IMR-90 (cell line): ENCODE results near the gene LRRC8C. TPM values are rescaled to one million over a fixed set of nuclear protein-coding genes. Genes with fewer than 3 reads are reported as not detected.

Experiments used
- ATAC-seq: fragments of 200-7000 bp; cut with Tn5 transposase; 2 replicates; pipeline ENCODE4 v1.9.1; 2020; ENCODE audit warnings: low read depth, mild to moderate bottlenecking, moderate library complexity
- BruUV-seq: library from RNA; stranded (reverse); fragments of 400-500 nt; replicated peaks from 2 replicates; lab custom pipeline; 2021; lab: Mats Ljungman, UMichigan
- CTCF ChIA-PET: fragments of 300-600 bp; formaldehyde crosslinking; extraction: SDS; loops from one replicate; lab custom pipeline; 2021; ENCODE audit warnings: antibody characterized with exemption; lab: Yijun Ruan, JAX
- POLR2A ChIA-PET: fragments of 300-600 bp; sonication (Branson Sonifier 250); formaldehyde crosslinking; loops from one replicate; lab custom pipeline; 2022; ENCODE audit warnings: antibody characterized with exemption; ENCODE audit not compliant: unreplicated experiment; lab: Charles Lee
- DNase-seq: peaks from one replicate; pipeline ENCODE4 v3.0.0; 2013
- H2AFZ ChIP-seq: replicated peaks from 2 replicates; pipeline ENCODE3; 2013; ENCODE audit warnings: low read length, mild to moderate bottlenecking; ENCODE audit not compliant: poor library complexity
- H2AK5ac ChIP-seq: 2 replicates; pipeline ENCODE4 v1.6.1; 2013; ENCODE audit warnings: low read depth, low read length, inconsistent platforms
- H2AK9ac ChIP-seq: replicated peaks from 2 replicates; pipeline ENCODE3; 2013; ENCODE audit warnings: mild to moderate bottlenecking, low read depth, low read length, moderate library complexity; ENCODE audit not compliant: poor library complexity
- H2BK120ac ChIP-seq: 2 replicates; pipeline ENCODE4 v1.6.1; 2013; ENCODE audit warnings: low read depth, low read length, inconsistent platforms
- H2BK15ac ChIP-seq: 3 replicates; pipeline ENCODE4 v1.6.1; 2013; ENCODE audit warnings: low read depth, low read length, inconsistent platforms
- H2BK20ac ChIP-seq: 2 replicates; pipeline ENCODE4 v1.6.1; 2013; ENCODE audit warnings: low read depth, mild to moderate bottlenecking, inconsistent platforms, low read length, moderate library complexity
- H2BK5ac ChIP-seq: 2 replicates; pipeline ENCODE4 v1.6.1; 2013; ENCODE audit warnings: mild to moderate bottlenecking, low read depth, low read length, inconsistent platforms; ENCODE audit not compliant: poor library complexity, severe bottlenecking
- H3K14ac ChIP-seq: replicated peaks from 2 replicates; pipeline ENCODE4 v1.6.1; 2013; ENCODE audit warnings: low read depth, low read length, inconsistent platforms
- H3K18ac ChIP-seq: 2 replicates; pipeline ENCODE4 v1.6.1; 2013; ENCODE audit warnings: low read depth, low read length, control low read depth
- H3K23ac ChIP-seq: 2 replicates; pipeline ENCODE4 v1.6.1; 2013; ENCODE audit warnings: low read depth, low read length, inconsistent platforms
- H3K27ac ChIP-seq: 2 replicates; pipeline ENCODE4 v1.5.1; 2013; ENCODE audit warnings: mild to moderate bottlenecking, control low read depth, low read length; ENCODE audit not compliant: insufficient read depth
- H3K27me3 ChIP-seq: 2 replicates; pipeline ENCODE4 v1.6.1; 2013; ENCODE audit warnings: low read length; ENCODE audit not compliant: control insufficient read depth, insufficient read depth
- H3K36me3 ChIP-seq: 2 replicates; pipeline ENCODE4 v1.6.1; 2013; ENCODE audit warnings: low read length, mixed read lengths; ENCODE audit not compliant: control insufficient read depth, insufficient read depth
- H3K4ac ChIP-seq: 2 replicates; pipeline ENCODE4 v1.6.1; 2013; ENCODE audit warnings: low read depth, low read length, inconsistent platforms
- H3K4me1 ChIP-seq: 2 replicates; pipeline ENCODE4 v1.6.1; 2013; ENCODE audit warnings: low read length, mixed read lengths; ENCODE audit not compliant: control insufficient read depth, insufficient read depth
- H3K4me2 ChIP-seq: 2 replicates; pipeline ENCODE4 v1.6.1; 2013; ENCODE audit warnings: low read depth, mild to moderate bottlenecking, control low read depth, low read length, moderate library complexity
- H3K4me3 ChIP-seq: 2 replicates; pipeline ENCODE4 v1.5.1; 2013; ENCODE audit warnings: low read depth, mild to moderate bottlenecking, control low read depth, low read length, moderate library complexity; ENCODE audit not compliant: insufficient read depth
- H3K56ac ChIP-seq: 2 replicates; pipeline ENCODE4 v1.6.1; 2013; ENCODE audit warnings: low read length, inconsistent platforms; ENCODE audit not compliant: insufficient read depth; ENCODE audit errors: extremely low read depth
- H3K79me1 ChIP-seq, 2 experiments: 2 replicates each; pipeline ENCODE4 v1.6.1; 2013; ENCODE audit warnings: low read length in 2 of 2, inconsistent platforms in 1 of 2, low read depth in 1 of 2
- H3K9ac ChIP-seq: 2 replicates; pipeline ENCODE4 v1.6.1; 2013; ENCODE audit warnings: low read depth, low read length, control low read depth
- H3K9me1 ChIP-seq: 2 replicates; pipeline ENCODE4 v1.6.1; 2013; ENCODE audit warnings: low read length, inconsistent platforms; ENCODE audit not compliant: insufficient read depth
- H3K9me3 ChIP-seq: 2 replicates; pipeline ENCODE4 v1.6.1; 2013; ENCODE audit warnings: low read length; ENCODE audit not compliant: control insufficient read depth, insufficient read depth
- H4K20me1 ChIP-seq: 2 replicates; pipeline ENCODE4 v1.6.1; 2013; ENCODE audit warnings: low read length, inconsistent platforms; ENCODE audit not compliant: insufficient read depth
- H4K5ac ChIP-seq: 2 replicates; pipeline ENCODE4 v1.6.1; 2013; ENCODE audit warnings: mild to moderate bottlenecking, low read depth, low read length, control low read depth
- H4K8ac ChIP-seq, 2 experiments: 2 replicates each; pipeline ENCODE4 v1.6.1; 2013; ENCODE audit warnings: low read depth in 2 of 2, low read length in 2 of 2, control low read depth in 1 of 2, inconsistent platforms in 1 of 2
- H4K91ac ChIP-seq: 2 replicates; pipeline ENCODE4 v1.6.1; 2013; ENCODE audit warnings: low read depth, low read length, inconsistent platforms; ENCODE audit not compliant: insufficient read depth
- BHLHE40 ChIP-seq: fragments of 150-350 bp; IDR thresholded peaks from 2 replicates; pipeline ENCODE4 v1.6.1; 2016; ENCODE audit warnings: mild to moderate bottlenecking, low read depth, low read length
- CEBPB ChIP-seq: IDR thresholded peaks from 2 replicates; pipeline ENCODE4 v1.6.1; 2012; ENCODE audit warnings: low read depth, low read length, improper control_type of control experiment
- CHD1 ChIP-seq: IDR thresholded peaks from 2 replicates; pipeline ENCODE4 v1.6.1; 2012; ENCODE audit warnings: low read depth, low read length, improper control_type of control experiment
- CTCF ChIP-seq: conservative IDR thresholded peaks from 2 replicates; pipeline ENCODE4 v1.5.1; 2012; ENCODE audit warnings: mild to moderate bottlenecking, low read depth, low read length, improper control_type of control experiment
- FOS ChIP-seq: fragments of 150-350 bp; IDR thresholded peaks from 2 replicates; pipeline ENCODE4 v1.6.1; 2016; ENCODE audit warnings: low read depth, low read length
- MAFK ChIP-seq: IDR thresholded peaks from 2 replicates; pipeline ENCODE4 v1.6.1; 2012; ENCODE audit warnings: low read depth, low read length, improper control_type of control experiment
- MAZ ChIP-seq: IDR thresholded peaks from 2 replicates; pipeline ENCODE4 v1.6.1; 2012; ENCODE audit warnings: low read depth, mild to moderate bottlenecking, low read length, improper control_type of control experiment, moderate library complexity, borderline replicate concordance
- MXI1 ChIP-seq: IDR thresholded peaks from 2 replicates; pipeline ENCODE4 v1.6.1; 2012; ENCODE audit warnings: low read depth, mild to moderate bottlenecking, low read length, moderate library complexity, borderline replicate concordance
- NFE2L2 ChIP-seq: fragments of 150-350 bp; IDR thresholded peaks from 2 replicates; pipeline ENCODE4 v1.6.1; 2016; ENCODE audit warnings: low read depth, mild to moderate bottlenecking, low read length
- POLR2A ChIP-seq: IDR thresholded peaks from 2 replicates; pipeline ENCODE4 v1.6.1; 2012; ENCODE audit warnings: mild to moderate bottlenecking, low read depth, low read length
- RAD21 ChIP-seq: IDR thresholded peaks from 2 replicates; pipeline ENCODE4 v1.6.1; 2012; ENCODE audit warnings: low read length, improper control_type of control experiment
- RCOR1 ChIP-seq: IDR thresholded peaks from 2 replicates; pipeline ENCODE4 v1.6.1; 2012; ENCODE audit warnings: mild to moderate bottlenecking, low read length, improper control_type of control experiment; ENCODE audit not compliant: insufficient replicate concordance
- RFX5 ChIP-seq: IDR thresholded peaks from 2 replicates; pipeline ENCODE4 v1.8.0; 2012; ENCODE audit warnings: low read depth, mild to moderate bottlenecking, low read length, moderate library complexity
- SMC3 ChIP-seq: fragments of 150-350 bp; IDR thresholded peaks from 2 replicates; pipeline ENCODE4 v1.6.1; 2016; ENCODE audit warnings: low read depth, mild to moderate bottlenecking, antibody characterized with exemption, low read length, moderate library complexity
- WGBS, 2 experiments: methylation state at CpG; one replicate each; pipeline versions ENCODE4 v1.1.5 to v1.1.7; 2013; ENCODE audit warnings: missing lambda C conversion rate in 2 of 2; ENCODE audit not compliant: insufficient read length in 1 of 2; ENCODE audit errors: extremely low coverage in 2 of 2; 5-methylcytosine and 5-hydroxymethylcytosine counted together
- dilution Hi-C: fragments of 300-500 bp; cut with HindIII; formaldehyde crosslinking; loops from one replicate; pipeline ENCODE4 v1.14.3; 2018; ENCODE audit warnings: low sequenced_read_pairs; ENCODE audit not compliant: unreplicated experiment
- in situ Hi-C: fragments of 300-500 bp; cut with MboI; formaldehyde crosslinking; loops from 3 replicates; pipeline ENCODE4 v1.14.3; 2019; ENCODE audit warnings: low sequenced_read_pairs, inconsistent platforms, mixed read lengths
- intact Hi-C: fragments of 100-400 bp; cut with micrococcal nuclease; formaldehyde crosslinking; loops from 2 replicates; pipeline ENCODE4 v1.10.0; 2022
- polyA plus RNA-seq, 3 experiments: library from polyadenylated mRNA; depleted of rRNA; stranded (reverse); fragments of >200 nt; gene quantifications; 2 replicates each; pipeline ENCODE4 v1.2.3, GENCODE V29; 2012; ENCODE audit warnings: low replicate concordance in 1 of 3
- total RNA-seq: library from RNA; depleted of rRNA; stranded (reverse); fragments of >200 nt; gene quantifications from 2 replicates; pipeline ENCODE4 v1.2.3, GENCODE V29; 2012
- TF ChIP-seq, protein P1 (sequence below): fragments of 150-350 bp; IDR thresholded peaks from 2 replicates; pipeline ENCODE4 v1.6.1; 2017; ENCODE audit warnings: mild to moderate bottlenecking, antibody characterized with exemption, low read length, low read depth
- TF ChIP-seq, protein P2 (sequence below): fragments of 150-350 bp; IDR thresholded peaks from 2 replicates; pipeline ENCODE4 v1.6.1; 2016; ENCODE audit warnings: low read depth, mild to moderate bottlenecking, low read length, moderate library complexity, borderline replicate concordance

The LRRC8C gene
- total and polyA plus RNA-seq, 2 of the 4 experiments (the other 2 are of a cell fraction): 6.5 to 12.9 TPM

DNA sequence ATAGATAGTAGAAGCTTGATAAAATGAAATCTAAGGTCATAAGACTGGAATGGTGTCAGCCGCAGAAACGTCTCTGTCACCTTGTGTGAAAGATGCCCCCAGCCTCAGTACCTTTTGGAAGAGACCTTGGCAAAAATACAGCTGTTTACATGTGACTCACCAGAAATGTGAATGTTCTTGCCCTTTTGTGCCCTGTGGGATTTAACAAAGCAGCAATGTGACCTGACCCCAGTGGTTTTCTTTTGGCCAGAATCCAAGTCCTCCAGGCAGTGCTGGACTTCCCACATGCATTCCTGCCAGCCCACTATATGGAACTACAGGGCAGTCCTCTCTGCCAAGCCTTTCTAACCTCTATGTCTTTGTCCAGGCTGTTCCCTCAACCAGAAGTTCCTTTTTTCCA lies 27.2 kb upstream of the LRRC8C start:
- in situ Hi-C loops (loop anchor here (10.0 kb wide), 1 partner anchor 131 kb away; no protein-coding TSS in a partner anchor), dilution Hi-C loops (no loop called here), intact Hi-C loops (no loop called here)
- H4K8ac ChIP-seq: no peak overlapping the region
- H3K9ac ChIP-seq: no peak overlapping the region
- H3K23ac ChIP-seq: no peak overlapping the region
- no peak overlapping the region for H4K91ac ChIP-seq
- ATAC-seq (peak; percentile 38; the same call in 1 of the 2 replicates), DNase-seq (peak; percentile 55)
- H3K4me1 ChIP-seq: peaks cover 3% of the 10 kb centered on the region
- H2AFZ ChIP-seq: no peak overlapping the region
- no TSS peak for BruUV-seq
- no peak overlapping the region for H3K4me3 ChIP-seq
- no peaks in the 10 kb centered on the region for H4K20me1 ChIP-seq
- H3K79me1 ChIP-seq: no peaks in the 10 kb centered on the region
- POLR2A ChIA-PET: no interaction called here
- peaks cover 4% of the 10 kb centered on the region; the same call in 1 of the 2 replicates for H3K9me1 ChIP-seq
- TF ChIP-seq MAZ: no peak
- TF ChIP-seq SMC3: no peak
- TF ChIP-seq CEBPB: no peak
- TF ChIP-seq MAFK: no peak
- TF ChIP-seq NFE2L2: no peak
- TF ChIP-seq BHLHE40: no peak
- TF ChIP-seq RAD21: no peak
- TF ChIP-seq, protein P1, sequence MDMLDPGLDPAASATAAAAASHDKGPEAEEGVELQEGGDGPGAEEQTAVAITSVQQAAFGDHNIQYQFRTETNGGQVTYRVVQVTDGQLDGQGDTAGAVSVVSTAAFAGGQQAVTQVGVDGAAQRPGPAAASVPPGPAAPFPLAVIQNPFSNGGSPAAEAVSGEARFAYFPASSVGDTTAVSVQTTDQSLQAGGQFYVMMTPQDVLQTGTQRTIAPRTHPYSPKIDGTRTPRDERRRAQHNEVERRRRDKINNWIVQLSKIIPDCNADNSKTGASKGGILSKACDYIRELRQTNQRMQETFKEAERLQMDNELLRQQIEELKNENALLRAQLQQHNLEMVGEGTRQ: no peak
- no peak for TF ChIP-seq POLR2A
- TF ChIP-seq CHD1: no peak
- TF ChIP-seq CTCF: no peak
- TF ChIP-seq, protein P2, sequence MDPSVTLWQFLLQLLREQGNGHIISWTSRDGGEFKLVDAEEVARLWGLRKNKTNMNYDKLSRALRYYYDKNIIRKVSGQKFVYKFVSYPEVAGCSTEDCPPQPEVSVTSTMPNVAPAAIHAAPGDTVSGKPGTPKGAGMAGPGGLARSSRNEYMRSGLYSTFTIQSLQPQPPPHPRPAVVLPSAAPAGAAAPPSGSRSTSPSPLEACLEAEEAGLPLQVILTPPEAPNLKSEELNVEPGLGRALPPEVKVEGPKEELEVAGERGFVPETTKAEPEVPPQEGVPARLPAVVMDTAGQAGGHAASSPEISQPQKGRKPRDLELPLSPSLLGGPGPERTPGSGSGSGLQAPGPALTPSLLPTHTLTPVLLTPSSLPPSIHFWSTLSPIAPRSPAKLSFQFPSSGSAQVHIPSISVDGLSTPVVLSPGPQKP: no peak
- TF ChIP-seq RFX5: no peak
- TF ChIP-seq RCOR1: no peak
- no peak for TF ChIP-seq MXI1
- TF ChIP-seq FOS: no peak
- no peaks in the 10 kb centered on the region for H3K36me3 ChIP-seq
- no peak overlapping the region for H3K4ac ChIP-seq
- no peak overlapping the region for H2BK5ac ChIP-seq
- no peak overlapping the region for H3K18ac ChIP-seq
- no peaks in the 10 kb centered on the region for H3K9me3 ChIP-seq
- no peak overlapping the region for H2BK20ac ChIP-seq
- no CpG with 5 or more reads among the region's 2 CpGs for WGBS, 2 experiments
- H3K27ac ChIP-seq: no peak overlapping the region
- H3K56ac ChIP-seq: no peak overlapping the region
- H2AK5ac ChIP-seq: no peak overlapping the region
- CTCF ChIA-PET: interaction anchor here (1.9 kb wide), 1 partner anchor 17 kb away, joined by 5 read pairs; no protein-coding TSS in a partner anchor
- H2AK9ac ChIP-seq: no peak overlapping the region
- H2BK120ac ChIP-seq: no peak overlapping the region
- no peak overlapping the region for H3K4me2 ChIP-seq
- no peak overlapping the region for H2BK15ac ChIP-seq
- H4K5ac ChIP-seq: no peak overlapping the region
- no peaks in the 10 kb centered on the region for H3K27me3 ChIP-seq
- no peak overlapping the region for H3K14ac ChIP-seq
